Renal pelvis (tissue), 4 donors: ENCODE results near the gene L3MBTL3. TPM values are rescaled to one million over a fixed set of nuclear protein-coding genes. Genes with fewer than 3 reads are reported as not detected.
"Not testable (repeated sequence)": the region's sequence is repeated elsewhere in the genome, so short reads cannot be mapped to it uniquely, and the experiment has no call there.

Source experiments
- DNase-seq: peaks from one replicate; pipeline ENCODE4 v3.0.0-alpha.2; 2013
- polyA plus RNA-seq, 3 donors: library from polyadenylated mRNA; unstranded; fragments of 120-200 nt; gene quantifications; one replicate each; pipeline ENCODE4 v1.2.1, GENCODE V29; 2013; ENCODE audit not compliant: insufficient read length in 3 of 3

The L3MBTL3 gene
- polyA plus RNA-seq, 3 donors, result 17.3 to 24.1 (median 21.0) TPM

- no peak for DNase-seq
Measured at GRCh38 chr6:130065609-130066156, 47.3 kb downstream of the L3MBTL3 start.

DNA sequence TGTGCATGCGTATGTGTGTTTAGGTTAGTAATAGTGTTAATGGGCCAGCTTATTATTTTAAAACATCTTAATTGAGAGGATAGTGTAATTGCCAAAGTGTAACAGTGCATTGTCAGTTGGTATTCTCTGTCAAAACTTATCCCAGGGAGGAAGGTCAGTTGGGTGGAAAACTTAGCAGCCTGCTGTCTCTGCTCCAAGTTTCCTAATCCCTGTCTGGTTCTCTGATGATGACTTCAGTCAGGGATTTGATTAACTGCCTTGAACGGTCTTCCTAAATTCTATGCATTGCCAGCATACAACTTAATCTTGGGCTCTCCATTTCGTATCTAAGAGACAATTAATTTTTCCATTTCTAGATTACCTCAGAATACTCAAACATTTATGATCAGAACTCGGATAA, 51.1 kb downstream of the L3MBTL3 start:
- no peak for DNase-seq

GRCh38 chr6:130070326-130070725, 51.9 kb downstream of the L3MBTL3 start:
- DNase-seq, result no peak

GRCh38 chr6:130070792-130071191, 52.4 kb downstream of the L3MBTL3 start:
- no peak for DNase-seq

DNA sequence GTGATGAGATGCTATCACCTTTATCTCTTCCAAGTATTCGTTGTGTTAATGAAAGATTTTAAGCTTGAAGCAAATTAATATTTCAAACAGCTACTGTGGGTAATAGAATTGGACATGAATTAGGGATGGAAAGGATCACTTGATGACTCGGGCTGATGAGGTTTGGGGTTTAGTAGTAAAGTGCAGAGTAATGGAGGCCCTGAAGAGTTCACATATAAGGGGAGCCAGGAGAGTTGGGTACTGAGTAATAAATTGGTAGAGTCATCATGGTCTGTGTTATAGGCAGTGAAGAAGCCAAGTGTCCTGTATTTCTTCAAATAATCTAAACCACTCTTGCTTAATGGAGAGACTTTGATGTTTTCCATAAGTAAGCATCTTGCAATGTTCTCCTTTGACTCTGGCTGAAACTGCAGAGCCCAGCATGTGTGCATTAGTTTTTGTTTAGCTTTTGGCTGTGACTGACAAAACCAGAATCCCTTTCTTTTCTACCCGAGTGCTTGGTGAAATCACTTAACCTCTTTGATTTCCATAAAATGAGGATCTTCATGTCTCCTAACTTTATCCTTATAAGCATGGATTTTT, 57.6 kb downstream of the L3MBTL3 start:
- DNase-seq, result no peak

GRCh38 chr6:130076512-130076911, 58.1 kb downstream of the L3MBTL3 start:
- no peak for DNase-seq

GRCh38 chr6:130090796-130091195, 72.4 kb downstream of the L3MBTL3 start:
- no peak for DNase-seq

DNA sequence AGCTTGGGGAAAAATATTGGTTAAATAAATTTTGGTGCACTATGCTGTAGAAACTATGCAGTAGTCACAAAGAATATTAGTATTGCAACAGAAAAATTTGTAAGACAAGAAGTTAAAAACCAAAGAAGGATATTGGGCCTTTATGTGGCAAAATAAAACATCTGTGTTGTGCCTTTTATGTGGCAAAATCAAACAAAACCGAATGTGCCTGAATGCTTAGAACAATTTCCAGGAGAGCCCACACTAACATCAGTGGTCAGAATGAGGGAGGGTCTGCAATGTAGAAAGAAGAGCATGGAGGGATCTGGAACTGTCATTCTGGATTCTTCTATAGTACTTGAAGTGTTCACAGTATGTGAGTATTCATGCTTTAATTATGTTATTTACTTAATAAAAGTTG, 75.2 kb downstream of the L3MBTL3 start:
- DNase-seq, result no peak

- no peak for DNase-seq
Measured at GRCh38 chr6:130098317-130098716, 79.9 kb downstream of the L3MBTL3 start.

GRCh38 chr6:130099119-130099518, 80.7 kb downstream of the L3MBTL3 start:
- DNase-seq, result no peak

DNA sequence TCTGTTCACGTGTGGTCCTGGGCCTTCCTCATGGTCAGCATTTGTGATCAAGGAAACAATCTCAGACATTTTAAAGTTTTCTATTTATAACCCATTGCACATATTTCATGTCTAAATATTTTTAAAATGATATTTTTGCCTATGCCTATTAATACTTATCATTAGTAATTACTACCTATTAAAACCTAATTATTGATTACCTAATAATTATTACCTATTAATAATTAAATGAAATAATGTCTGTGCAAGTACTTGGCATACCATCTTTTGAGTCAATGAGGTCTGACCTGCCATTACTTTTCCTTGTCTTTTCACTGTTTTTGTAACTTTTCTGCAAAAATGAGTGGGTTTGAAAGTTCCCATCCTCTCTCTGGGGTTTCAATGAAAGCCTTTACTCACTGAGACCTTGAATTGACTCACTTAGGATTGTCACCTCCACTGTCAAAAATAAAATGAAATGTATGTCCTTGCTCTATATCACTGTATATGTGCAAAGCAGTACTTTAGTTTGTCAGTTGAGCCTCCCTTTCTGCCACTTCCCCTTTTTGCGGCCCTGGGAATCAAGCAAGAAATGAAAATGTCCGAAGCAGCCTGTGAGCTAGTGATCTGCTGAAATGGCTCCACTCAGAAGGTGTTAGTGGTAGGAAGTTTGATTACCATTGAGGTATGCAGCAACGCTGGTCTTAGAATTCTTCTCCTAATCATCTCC, 87.8 kb downstream of the L3MBTL3 start:
- DNase-seq, result no peak

DNA sequence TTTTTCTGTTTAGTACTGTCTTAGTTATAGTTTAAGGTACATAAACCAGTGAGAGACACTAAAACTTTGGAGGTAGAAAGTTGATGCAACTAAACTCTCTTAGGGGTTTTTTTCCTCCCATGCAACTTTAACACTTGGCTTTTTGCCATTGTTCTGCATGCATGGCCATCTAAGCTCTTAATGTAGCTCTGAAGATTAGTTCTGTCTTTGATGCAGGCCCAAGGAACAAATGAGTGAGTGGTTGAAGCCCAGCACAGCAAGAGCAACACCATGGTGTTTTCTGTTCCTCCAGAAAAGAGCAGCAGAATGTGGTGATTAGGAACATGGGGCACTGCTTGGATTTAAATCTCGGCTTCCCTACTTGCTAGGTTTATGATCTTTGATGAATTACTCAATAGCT, 89.3 kb downstream of the L3MBTL3 start:
- no peak for DNase-seq

DNA sequence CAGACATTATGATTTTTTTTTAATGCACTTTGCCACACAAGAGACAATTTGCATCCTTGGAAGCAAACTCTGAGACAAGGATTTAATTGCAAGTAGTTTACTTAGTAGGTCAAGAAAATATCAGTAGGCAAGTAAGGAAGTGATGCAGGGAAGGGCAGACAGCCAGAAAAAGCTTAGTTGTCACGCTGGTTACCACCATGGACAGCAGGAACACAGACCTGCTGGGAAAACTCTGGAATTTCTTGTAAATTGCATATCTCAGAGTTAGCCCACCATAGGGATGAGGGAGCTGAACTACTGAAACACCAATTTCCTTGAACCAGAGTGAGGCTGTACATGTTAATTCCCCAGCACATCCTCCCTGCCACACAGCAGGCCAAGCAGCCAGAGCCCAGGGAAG, 92.7 kb downstream of the L3MBTL3 start:
- no peak for DNase-seq

DNA sequence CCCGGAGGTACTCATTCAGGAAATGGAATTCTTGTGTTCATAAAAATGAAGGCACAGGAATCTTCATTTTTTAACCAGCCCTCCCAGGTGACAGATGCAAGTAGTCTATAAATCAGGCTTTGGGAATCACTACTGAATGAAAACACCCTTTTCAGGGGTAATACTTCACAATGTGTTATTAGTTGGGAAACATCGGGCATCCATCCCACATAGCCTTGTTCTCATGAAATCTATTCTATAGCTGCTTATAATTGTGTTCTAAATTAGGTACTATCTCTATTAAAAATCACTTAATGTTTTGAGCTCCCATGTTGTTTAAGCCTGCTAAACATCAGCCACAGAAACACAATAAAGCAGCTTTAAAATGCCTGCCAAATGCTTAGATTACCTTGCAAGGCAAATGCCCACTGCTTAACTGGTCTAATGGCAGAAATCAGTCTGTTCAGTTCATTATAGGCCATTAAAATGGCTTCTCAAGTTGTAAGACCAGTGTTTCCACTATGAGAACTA, 94.9 kb downstream of the L3MBTL3 start:
- DNase-seq, result no peak

DNA sequence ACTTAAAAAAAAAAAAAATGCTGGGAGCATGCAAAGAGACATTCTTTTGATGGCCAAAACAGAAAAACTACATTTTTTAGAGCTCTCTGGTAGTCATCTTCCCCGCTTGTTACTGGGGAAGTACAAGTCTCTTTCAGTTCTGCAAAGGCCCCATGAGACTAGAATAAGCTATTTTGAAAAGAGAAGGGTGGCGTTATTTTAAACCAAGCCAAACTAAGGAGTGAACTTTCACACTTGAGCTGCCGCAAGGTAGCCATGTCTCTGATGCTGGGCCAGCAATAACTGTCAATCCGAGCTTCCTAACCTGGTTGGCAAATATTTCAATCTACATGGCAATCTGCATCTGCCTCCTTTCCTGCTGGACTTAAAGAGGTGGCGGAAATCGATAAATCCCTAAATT, 96.7 kb downstream of the L3MBTL3 start:
- no peak for DNase-seq

DNA sequence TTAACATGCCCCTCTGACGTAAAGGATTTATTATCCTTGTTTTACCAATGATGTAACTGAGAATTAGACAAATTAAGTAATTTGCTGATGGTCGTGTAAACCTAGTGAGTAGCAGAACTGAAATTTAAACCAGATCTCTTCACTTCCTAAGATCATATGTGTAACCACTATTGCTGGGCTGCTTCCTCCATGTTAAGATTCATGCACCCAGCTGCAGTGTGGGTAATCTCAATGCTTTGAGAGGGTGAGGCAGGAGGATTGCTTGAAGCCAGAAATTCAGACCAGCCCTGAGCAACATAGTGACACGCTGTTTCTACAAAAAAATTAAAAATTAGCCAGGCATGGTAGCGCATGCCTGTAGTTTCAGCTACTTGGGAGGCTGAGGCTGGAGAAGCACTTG, 97.9 kb downstream of the L3MBTL3 start:
- DNase-seq, result no peak

- DNase-seq, result not testable (repeated sequence)
Measured at GRCh38 chr6:130117187-130117701, 98.9 kb downstream of the L3MBTL3 start.

DNA sequence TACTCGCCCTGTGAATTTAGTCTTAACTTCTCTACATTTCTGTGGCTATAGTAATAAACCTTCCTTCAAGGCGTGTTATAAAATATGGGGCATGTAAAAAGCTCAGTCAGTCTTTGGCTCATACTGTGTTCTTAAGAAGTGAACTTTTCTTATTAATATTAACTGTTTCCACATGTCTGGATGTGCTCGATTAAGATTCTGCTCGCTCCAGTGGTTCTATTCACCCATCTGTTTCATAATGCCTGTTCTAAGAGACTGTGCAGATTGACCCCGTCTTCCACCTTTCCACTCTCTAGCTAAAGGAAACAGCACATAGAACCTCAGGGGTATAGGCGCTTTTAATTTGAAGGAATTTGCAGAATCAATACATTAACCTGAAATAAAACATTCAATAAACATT, 99.9 kb downstream of the L3MBTL3 start:
- DNase-seq, result no peak

DNA sequence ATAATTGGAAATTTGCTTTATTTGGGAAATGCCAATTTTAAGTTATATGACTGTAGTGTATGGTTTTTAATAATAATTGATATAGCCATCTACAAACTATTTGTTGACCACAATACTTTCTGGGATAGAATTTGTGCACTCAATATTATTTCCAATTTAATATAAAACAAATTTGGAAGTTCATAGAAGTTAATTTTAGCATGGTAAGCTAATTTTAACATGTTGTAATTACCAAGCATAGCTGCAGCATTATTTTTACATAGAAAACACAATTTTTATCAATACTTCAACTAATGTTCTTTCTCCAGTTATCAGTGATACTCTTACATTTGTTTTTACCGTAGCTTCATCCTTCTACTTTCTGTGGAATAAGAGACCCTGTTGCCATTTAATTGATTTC, 100.8 kb downstream of the L3MBTL3 start:
- no peak for DNase-seq

DNA sequence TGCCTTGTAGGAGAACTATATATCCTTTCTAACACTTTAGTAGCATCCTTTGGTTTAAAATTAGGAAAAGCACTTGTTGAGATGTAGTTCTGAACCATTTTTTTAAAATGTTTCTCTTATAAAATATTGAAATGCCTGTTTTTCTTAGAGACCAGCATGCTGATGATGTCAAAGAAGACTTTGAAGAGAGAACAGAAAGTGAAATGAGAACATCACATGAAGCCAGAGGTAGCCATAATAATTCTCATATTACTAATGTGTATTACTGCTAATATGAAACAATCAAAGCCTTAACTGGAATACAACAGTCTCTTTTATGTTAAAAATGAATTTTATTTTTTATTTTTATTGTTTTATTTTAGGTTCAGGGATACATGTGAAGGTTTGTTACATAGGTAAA, 102.3 kb downstream of the L3MBTL3 start:
- DNase-seq, result no peak

DNA sequence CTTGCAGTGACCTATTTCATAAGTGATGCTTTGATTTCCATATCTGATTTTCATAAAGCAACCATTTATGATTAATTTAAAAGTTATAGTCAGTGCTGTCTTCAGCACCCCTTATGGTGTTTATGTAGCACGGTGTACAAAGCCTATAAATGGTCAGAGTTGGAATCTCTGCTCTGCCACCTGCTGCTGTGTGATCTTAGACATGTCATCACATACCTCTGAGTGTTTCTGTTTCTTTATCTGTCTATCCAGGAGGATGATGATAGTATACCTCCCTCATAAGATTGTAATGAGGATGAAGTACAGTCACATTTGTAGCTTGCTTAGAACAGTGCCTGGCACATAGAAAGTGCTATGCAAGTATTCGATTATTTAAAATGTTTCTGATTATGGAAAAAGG, 103.9 kb downstream of the L3MBTL3 start:
- no peak for DNase-seq

- DNase-seq, result no peak
Measured at GRCh38 chr6:130127195-130127594, 108.8 kb downstream of the L3MBTL3 start.

GRCh38 chr6:130128326-130128725, 109.9 kb downstream of the L3MBTL3 start:
- DNase-seq, result no peak
